OCI-LY1 (cell line): ENCODE results near the gene CHCHD6.

ENCODE experiments used
- CTCF ChIP-seq: fragments of 200-600 bp; sonication (generic), shearing (Covaris generic); IDR thresholded peaks from 2 replicates; pipeline ENCODE4 v1.5.1; 2017; ENCODE audit warnings: mild to moderate bottlenecking, antibody characterized with exemption, low read length, moderate library complexity, mixed read lengths
- EZH2 ChIP-seq: fragments of 200-600 bp; sonication (generic), shearing (Covaris generic); IDR thresholded peaks from 2 replicates; pipeline ENCODE4 v1.8.0; 2017; ENCODE audit warnings: borderline replicate concordance, mixed run types, mild to moderate bottlenecking, antibody characterized with exemption, low read length, moderate library complexity, mixed read lengths

GRCh38 chr3:126711121-126711760 lies 7.2 kb downstream of the CHCHD6 start:
- no peak for TF ChIP-seq CTCF
- TF ChIP-seq EZH2 = no peak
